Amygdala (tissue), 56 donors: ENCODE results near the gene ARL4D.
"Not testable (repeated sequence)": the region's sequence is repeated elsewhere in the genome, so short reads cannot be mapped to it uniquely, and the experiment has no call there.

ENCODE experiments used
- DNase-seq, 56 donors: peaks; one replicate each; lab custom pipeline; 2025; lab: John Stamatoyannopoulos, UW

ARL4D gene

GRCh38 chr17:43368740-43369506 is 29.9 kb upstream of the ARL4D start:
- peak in 55 of 56 donors; percentile 15 to 89 (median 71) for DNase-seq

- DNase-seq: no peak
Measured at GRCh38 chr17:43369986-43370385, 28.8 kb upstream of the ARL4D start.

- no peak for DNase-seq
Measured at GRCh38 chr17:43371227-43371821, 27.5 kb upstream of the ARL4D start.

DNA sequence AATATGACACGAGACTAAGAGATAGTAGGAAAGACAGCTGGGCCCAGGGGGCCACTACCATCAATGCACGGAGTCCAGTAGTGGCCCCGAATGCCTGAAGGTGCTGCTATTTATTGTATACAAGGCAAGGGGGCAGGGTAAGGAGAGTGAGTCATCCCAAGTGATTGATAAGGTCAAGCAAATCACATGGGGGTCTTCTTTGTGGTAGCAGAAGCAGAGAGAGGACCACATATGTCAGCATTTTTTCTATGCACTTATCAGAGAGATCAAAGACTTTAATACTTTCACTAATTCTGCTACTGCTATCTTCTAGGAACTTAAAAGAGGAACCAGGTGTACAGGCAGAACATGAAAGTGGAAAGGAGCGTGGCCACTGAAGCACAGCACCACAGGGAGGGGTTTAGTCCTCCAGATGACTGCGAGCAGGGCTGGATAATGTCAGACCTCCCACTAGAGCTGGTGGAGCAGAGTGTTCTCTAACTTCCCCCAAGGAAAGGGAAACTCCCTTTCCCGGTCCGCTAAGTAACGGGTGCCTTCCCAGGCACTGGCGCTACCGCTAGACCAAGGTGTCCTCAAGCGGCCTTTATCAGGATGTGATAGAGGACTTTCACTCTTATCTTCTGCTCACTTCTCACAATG is 26.4 kb upstream of the ARL4D start:
- no peak for DNase-seq

DNA sequence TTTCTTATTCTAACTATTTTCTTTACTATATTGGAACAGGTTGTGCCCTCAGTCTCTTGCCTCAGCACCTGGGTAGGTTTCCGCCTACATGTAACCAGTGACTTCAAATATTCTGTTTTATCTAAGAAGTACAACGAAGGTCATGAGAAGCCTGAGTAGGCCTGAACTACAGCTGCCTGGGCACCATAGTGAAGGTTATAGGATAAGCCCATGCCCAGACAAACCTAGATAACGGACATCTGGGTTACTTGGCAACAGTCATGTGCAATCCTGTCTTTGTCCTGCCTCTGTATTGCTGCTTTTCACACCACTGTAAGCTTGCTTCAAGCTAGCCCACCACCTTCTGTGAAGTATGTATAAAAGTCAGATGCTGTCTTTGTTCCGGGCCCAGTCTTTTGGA is 25.4 kb upstream of the ARL4D start:
- no peak for DNase-seq

GRCh38 chr17:43375915-43376314 is 22.9 kb upstream of the ARL4D start:
- DNase-seq: not testable (repeated sequence)

DNA sequence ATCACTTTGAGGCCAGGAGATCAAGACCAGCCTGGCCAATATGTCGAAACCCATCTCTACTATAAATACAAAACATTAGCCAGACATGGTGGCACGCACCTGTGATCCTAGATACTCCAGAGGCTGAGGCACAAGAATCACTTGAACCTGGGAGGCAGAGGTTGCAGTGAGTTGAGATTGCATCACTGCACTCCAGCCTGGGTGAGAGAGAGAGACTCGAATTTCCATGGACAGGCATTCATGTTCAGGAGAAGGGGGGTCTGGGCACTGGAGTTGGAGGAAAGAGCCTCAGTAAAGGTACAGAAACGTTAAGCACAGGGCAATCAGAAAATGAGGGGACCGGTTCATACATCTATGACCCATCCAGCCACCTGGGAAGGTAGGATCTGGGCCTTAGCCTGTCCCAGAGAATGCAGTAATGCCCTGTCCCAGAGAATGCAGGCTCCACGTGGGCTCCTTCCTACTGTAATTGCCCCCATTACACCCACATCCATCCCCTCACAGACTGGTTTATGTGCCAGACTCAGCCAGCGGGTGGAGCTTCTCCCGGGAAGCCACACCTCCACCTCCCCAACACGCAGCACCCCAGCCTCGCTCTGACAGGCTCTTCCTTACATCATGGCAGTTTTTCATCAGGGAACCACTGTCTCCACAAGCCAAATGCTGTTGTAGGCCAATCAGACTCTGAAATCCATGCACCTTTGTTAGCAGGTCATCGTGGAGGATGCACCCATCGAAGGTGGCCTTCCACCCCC is 21.6 kb upstream of the ARL4D start:
- DNase-seq: no peak

GRCh38 chr17:43378766-43379165 is 20.0 kb upstream of the ARL4D start:
- DNase-seq: no peak

- no peak for DNase-seq
Measured at GRCh38 chr17:43380307-43380706, 18.5 kb upstream of the ARL4D start.

GRCh38 chr17:43381204-43381603 is 17.6 kb upstream of the ARL4D start:
- no peak for DNase-seq

- no peak for DNase-seq
Measured at GRCh38 chr17:43381621-43382020, 17.2 kb upstream of the ARL4D start.

DNA sequence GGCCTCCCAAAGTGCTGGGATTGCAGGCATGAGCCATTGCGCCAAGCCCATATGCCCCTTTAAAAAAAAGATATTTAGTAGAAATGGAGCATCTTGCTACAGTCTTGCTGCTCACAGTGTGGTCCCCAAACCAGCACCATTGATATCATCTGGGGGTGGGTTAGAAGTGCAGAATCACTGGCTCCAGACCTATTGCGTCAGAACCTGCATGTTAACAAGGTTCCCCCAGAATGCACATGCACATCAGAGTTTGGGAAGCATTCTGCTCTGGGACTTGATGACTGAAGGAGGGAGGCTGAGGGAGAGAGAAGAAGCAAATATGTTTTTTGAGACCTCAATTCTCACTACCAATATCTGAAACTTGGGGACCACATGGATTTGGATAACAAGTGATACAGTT is 16.0 kb upstream of the ARL4D start:
- no peak for DNase-seq

- DNase-seq: no peak
Measured at GRCh38 chr17:43383372-43383771, 15.4 kb upstream of the ARL4D start.

DNA sequence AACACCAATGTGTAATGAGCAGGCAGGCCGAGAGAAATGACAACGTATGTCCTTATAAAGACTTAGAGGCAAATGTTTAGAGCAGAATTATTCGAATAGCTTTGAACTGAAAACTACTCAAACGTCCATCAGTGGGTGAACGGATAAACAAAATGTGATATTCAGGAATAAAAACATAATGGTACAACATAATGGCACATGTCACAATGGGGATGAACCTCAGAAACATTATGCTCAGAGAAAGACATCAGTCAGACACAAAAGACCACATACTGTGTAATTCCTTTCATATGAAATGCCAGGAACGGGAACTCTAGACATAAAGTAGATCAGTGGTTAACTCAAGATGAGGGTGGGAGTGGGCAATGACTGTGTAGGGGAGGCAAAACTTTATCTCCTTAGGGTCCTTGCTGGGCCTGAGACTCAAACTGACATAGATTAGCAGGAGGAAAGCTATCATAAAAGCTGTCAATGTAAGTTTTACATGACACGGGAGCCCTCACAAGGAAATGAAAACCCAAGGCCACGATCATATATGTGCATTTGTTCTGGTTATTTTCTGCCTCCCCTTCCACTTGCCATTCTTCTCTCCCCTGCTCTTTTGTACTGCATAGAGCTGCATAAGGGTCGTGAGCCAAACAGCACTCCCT is 14.8 kb upstream of the ARL4D start:
- no peak for DNase-seq

GRCh38 chr17:43384476-43384862 is 14.3 kb upstream of the ARL4D start:
- DNase-seq: no peak

DNA sequence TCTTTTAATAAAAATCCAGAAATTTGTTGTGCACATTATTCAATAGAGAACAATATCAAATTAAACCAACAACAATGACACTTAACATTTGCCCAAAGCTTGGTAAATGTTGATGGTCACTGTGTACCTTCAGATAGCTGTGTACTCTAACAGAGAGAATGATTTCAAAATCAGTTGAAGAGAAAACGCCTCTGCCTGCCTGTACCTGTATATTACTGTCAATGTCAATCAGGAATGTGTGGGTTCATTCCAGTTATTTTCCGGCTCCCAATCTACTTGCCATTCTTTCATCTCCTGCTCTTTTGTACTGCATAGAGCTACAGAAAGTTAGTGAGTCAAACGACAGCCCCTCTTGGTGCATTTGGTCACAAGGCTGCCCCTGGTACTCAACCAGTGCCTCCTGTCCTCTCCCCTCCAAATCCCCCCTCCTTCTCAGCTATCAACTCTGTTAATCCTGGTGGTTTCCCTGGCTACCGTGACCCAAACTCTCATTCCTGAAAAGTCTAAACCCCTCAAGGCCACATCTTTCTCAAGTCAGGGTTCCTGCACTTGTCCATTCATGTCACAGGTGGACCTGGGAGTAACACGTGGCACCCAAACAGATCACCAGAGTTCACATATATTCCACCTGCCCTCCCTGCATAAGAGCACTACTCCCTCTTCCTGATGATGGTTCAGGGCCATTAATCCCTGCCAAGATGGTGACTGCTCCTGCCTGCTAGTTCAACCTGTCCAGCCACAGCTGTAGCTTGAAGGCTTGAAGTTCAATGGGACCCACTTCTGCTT is 13.6 kb upstream of the ARL4D start:
- DNase-seq: no peak

- peak; percentile 52 to 99 (median 92) for DNase-seq
Measured at GRCh38 chr17:43388359-43389045, 10.3 kb upstream of the ARL4D start.

DNA sequence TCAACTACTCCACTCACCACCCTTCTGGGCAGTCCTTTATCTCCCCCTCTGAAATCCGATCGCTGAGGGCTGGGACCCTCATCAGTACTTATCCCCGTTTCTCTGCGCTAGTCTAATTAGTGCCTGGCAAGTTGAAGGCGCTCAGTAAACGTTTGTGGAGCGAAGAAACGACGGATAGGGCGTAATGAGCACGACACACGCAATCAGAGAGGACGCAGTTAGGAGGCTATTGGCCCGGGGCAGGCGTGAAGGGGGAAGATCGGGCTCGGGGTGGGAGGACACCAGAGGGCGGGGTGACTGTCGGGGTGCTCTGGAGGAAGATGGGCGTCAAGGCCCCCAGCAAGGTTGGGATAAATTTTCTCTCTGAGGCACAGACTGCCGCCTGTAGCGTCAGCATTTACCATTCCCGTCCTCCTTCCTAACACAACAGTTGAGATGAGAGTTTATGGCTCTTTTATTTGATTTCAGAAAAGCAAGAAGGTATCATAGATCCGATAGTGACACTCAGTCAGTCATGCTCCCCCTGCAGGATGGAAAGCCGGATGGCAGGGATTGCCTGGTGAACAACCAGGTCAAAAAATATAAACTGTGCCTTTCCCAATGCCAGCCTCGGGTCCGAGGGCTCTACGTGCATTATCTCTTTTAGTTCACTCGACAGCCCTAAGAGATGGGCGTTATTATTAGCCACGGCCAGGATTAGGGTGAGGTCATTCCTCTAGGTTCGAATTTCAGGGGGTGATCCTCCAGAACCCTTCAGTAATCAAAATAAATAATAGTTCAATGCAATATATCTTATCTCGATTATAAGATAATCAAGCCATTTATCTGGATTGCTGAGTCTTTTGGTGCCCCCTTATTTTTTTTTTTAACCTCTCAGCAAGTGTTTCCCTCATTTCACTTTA is 9.5 kb upstream of the ARL4D start:
- DNase-seq: peak; percentile 13 to 88 (median 70)
